ENCODE results near the gene DYNLT5.
"Not testable (repeated sequence)": the region's sequence is repeated elsewhere in the genome, so short reads cannot be mapped to it uniquely, and the experiment has no call there.

The DYNLT5 gene

GRCh38 chr1:66752000-66752592 is at the start of gene DYNLT5:
Gene DYNLT5, plus strand, starts transcription at chr1:66752459. Its CDS starts 2,200 bp downstream, at chr1:66754659.
- no peak for DNase-seq

GRCh38 chr1:66704177-66704875 is 47.9 kb upstream of the DYNLT5 start:
- DNase-seq = peak; percentile 30

- peak; percentile 81 for DNase-seq
Observed at GRCh38 chr1:66705110-66705509, 47.1 kb upstream of the DYNLT5 start.

- DNase-seq = peak; percentile 36
Observed at GRCh38 chr1:66711420-66711819, 40.8 kb upstream of the DYNLT5 start.

- DNase-seq = no peak
Observed at GRCh38 chr1:66712839-66713238, 39.4 kb upstream of the DYNLT5 start.

GRCh38 chr1:66723985-66724384 is 28.3 kb upstream of the DYNLT5 start:
- DNase-seq = no peak

GRCh38 chr1:66725885-66726665 is 26.2 kb upstream of the DYNLT5 start:
- peak; percentile 74 for DNase-seq

GRCh38 chr1:66728021-66728420 is 24.2 kb upstream of the DYNLT5 start:
- DNase-seq = no peak

- DNase-seq = peak; percentile 44
Observed at GRCh38 chr1:66728716-66729115, 23.5 kb upstream of the DYNLT5 start.

GRCh38 chr1:66729119-66729518 is 23.1 kb upstream of the DYNLT5 start:
- DNase-seq = peak; percentile 73

GRCh38 chr1:66729523-66729922 is 22.7 kb upstream of the DYNLT5 start:
- DNase-seq = no peak

GRCh38 chr1:66730462-66730861 is 21.8 kb upstream of the DYNLT5 start:
- DNase-seq = peak; percentile 77

- no peak for DNase-seq
Observed at GRCh38 chr1:66731170-66731865, 20.9 kb upstream of the DYNLT5 start.

- DNase-seq = no peak
Observed at GRCh38 chr1:66732407-66733166, 19.7 kb upstream of the DYNLT5 start.

- DNase-seq = peak; percentile 11
Observed at GRCh38 chr1:66733348-66734017, 18.8 kb upstream of the DYNLT5 start.

GRCh38 chr1:66734531-66734930 is 17.7 kb upstream of the DYNLT5 start:
- DNase-seq = not testable (repeated sequence)

- DNase-seq = no peak
Observed at GRCh38 chr1:66737836-66738235, 14.4 kb upstream of the DYNLT5 start.

- no peak for DNase-seq
Observed at GRCh38 chr1:66739401-66740157, 12.7 kb upstream of the DYNLT5 start.

GRCh38 chr1:66745451-66745850 is 6.8 kb upstream of the DYNLT5 start:
- DNase-seq = no peak

- no peak for DNase-seq
Observed at GRCh38 chr1:66747501-66747900, 4.8 kb upstream of the DYNLT5 start.

- DNase-seq = no peak
Observed at GRCh38 chr1:66750577-66750976, 1.7 kb upstream of the DYNLT5 start.

All from NCI-H69 (cell line).